Kidney glomerular epithelial cell (primary cell): ENCODE data around the gene HS2ST1.

Experiments
- DNase-seq: peaks from one replicate; lab custom pipeline; 2025; lab: John Stamatoyannopoulos, UW

Gene HS2ST1

DNA sequence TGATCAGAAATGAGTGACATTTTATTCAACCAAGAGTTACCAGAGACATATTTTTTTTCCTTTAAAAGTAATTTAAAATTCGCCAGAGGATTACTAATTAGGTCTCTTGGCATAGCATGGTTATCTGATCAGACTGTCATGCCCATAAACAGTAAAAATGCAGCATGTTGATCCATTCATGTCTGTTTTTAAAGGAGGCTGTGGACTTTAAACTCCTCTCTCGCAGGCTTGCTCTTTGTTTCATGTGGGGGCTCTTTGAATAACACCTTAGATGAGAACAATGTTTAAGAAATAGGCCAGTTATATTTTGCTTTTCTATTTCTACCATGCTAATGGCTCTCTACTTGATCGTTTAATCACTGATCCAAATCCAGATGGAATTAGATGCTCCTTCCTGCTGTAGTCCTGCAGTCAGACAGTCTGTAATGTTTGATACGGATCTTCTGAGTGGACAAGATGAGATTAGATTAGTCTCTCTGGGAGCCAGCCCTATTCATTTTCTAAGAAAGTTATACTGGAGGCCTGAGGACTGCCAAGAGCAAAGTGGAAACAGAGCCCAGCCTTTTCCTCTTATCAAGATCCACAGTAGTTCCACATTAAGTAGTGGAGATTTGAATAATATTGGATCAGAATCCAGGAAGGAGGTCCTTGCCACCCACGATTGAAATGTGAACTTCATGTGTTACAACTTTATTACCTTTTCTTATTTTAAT, 197.4 kb downstream of the HS2ST1 start:
- no peak for DNase-seq

DNA sequence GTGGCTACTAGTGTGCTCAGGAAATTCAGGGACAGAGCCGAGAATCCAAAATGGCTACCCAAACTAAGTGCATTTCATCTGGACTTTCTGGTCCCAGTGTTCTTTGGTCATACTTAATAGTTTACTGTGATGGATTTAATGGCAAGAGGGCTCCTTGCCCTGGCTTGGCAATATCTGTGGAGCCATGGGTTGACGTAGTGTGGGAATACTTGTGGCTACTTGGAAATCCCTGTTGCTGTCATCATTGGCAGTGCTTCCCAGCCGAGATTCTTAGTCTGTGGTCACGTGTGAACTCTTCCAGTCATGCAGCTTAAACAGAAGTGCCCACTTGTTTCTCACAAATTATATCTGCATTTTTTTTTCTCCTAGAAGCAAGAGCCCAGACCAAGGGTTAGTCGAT, 198.9 kb downstream of the HS2ST1 start:
- no peak for DNase-seq

DNA sequence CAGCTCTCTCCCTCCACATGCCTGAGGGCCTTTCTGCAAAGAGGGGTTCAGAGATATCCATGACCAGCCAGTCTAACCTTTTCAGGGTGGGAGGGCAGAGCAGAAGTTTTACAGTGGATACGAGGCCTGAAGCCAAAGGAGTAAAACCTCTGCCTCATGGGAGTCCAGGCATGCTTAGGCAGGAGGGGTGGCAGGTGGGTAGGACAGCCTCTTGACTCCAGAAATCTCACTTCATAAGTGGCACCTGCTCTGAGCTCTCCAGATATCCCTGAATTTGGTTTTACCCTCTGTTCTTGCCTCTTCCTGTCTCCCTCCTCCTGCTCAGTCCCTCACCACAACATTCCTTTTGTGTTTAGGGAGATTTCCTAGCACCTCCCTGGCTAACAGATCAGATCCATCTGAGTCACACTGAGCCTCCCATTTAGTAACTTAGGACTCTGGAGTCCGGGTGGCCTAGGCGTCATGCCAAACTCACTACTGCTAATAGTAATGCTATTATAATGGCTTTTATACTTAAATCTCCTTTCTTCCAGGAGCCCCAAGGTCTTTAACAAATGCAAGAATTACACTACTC, 201.0 kb downstream of the HS2ST1 start:
- DNase-seq, result no peak

DNA sequence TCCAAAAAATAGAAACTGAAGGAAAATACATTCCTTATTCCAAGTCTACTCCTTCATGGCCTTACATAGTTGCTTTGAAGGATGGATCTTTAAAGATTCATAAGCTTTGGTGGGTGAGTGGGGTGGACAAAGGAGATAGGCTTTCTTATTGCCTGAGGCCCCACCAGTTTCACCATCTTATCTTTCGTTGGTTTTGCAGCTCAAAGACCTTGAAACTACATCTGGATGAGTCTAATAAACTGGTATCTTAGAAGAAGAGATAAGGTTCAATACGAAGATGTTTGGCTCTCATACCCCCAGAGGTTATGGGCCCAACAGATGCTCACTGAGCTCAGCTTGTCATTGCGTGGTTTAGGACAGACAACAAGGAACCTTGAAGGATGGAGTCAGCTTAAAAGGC, 201.5 kb downstream of the HS2ST1 start:
- no peak for DNase-seq

DNA sequence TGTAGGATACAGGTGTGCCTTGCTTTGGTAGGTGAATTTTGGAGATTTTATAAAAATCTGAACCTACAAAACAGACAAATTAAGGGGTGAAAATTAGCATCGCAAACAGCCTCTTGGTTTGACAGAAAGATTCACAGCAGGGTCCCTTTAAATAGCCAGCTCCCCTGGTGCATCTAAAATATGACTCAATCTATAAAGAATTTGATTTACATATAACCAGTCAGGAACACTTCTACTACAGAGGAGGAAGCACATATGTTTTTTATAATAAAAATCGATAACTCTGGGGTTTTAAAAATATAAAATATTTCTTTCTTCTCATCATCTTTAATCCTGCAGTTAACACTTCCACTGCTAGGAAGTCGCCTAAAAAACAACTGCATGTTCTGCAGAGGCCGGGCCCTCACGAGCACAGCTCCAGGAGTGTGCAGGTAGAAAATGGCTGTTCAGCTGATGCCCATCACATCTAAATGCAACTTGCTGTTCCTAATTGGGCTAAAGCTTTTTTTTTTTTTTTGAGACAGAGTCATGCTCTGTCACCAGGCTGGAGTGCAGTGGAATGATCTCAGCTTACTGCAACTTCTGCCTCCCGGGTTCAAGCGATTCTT, 203.4 kb downstream of the HS2ST1 start:
- DNase-seq, result no peak

DNA sequence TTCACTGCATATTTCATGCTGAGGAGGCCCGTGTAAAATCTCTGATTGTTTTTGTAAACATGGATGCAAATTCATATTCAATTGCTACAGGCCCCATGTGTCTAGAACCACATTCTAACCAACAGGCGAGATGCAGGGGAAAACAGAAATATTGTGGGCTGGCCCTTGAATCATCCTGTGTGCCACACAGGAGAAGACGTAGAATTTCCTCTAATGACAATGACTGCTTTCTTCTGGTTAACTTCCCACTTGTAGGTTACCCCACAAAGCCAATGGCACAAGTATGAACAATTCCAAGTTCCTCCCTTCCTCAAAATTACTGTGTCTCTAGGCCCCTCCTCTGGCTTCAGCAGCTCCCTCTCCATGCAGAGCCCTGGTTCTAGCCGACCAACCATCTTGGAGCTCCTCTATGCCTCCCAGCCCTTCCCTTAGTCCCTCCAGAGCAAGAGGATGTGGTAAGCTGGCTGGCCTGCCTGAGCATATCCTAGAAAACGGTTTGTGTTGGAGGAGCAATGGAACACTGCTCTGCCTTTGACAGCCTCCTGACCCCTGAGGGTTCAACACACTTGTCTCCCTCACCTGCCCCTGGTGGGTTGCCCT, 205.2 kb downstream of the HS2ST1 start:
- DNase-seq, result no peak

DNA sequence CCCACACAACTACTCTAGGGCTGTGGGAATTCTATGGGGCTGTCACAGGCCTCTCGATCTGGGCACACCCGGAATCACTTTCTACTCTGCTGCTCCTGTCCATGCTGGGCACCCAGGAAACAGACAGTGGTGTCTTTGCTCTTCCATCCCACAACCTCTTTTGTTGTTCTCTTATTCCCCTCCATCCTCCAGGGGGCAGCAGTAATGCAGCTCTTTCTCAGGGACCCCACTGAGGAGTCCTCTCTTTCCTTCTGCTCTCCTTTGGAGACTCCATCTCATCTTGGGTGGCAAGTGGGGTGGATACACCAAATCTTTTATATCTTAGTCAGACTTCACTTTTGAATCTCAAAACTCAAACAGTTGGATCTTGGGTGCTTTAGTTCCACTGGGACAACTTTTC, 206.3 kb downstream of the HS2ST1 start:
- DNase-seq, result no peak

DNA sequence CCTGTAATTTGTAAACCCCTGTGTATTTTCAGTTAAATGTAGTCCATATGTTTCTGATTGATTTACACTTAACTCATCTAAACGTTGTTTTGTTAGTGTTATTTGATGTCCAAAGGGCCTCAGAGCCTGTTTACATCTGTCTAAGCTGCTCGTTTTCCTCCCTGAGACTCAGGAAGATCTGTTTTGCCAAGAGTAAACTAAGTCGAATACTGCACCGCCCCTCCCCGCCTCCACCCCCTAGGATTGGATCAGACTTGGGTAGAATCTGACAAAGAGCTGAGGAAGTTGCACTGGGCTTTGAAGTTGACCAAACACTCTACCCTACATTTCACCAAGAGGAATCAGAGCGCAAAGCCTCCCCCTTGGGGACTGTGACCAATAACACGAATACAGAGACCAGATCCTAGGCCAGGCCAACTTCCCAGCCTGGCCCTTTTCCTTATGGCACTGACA, 207.3 kb downstream of the HS2ST1 start:
- DNase-seq, result no peak

DNA sequence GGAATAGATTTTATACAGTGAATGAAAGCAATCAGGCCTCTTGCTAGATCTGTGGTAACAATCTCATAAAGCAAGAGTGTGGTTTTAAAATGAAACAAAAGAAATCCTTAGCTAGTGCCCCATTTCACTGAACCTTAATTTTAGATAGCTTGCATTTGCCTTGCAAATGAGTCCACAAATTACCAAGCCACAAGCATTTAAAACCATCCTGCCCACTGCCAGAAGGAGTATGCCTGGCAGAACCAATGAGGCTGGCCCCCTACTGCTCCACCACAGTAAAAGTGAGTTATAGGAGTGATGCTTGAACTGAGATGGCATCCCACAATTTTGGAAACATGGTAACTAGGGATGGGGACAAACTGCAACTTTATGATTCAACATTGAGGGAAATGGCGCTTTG, 207.8 kb downstream of the HS2ST1 start:
- no peak for DNase-seq

DNA sequence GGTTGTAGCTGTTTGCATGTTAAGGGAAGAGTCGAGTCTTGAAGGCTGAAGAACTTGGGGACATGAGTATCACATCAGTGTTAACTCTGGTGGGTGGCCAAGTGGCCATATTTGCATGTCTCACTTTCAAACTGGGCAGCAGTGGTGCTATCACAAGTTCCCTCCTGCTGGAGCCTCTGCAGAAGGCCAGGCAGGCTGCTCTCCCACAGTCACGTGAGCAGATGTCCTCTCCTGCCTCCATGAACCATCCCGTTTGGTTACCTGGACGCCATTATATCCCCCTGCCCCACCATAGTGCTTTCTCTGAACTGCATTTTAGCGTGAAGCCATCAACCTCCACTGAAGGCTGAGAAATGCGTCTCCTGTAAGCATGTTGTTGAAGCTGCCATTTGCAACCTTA, 209.2 kb downstream of the HS2ST1 start:
- DNase-seq, result no peak

DNA sequence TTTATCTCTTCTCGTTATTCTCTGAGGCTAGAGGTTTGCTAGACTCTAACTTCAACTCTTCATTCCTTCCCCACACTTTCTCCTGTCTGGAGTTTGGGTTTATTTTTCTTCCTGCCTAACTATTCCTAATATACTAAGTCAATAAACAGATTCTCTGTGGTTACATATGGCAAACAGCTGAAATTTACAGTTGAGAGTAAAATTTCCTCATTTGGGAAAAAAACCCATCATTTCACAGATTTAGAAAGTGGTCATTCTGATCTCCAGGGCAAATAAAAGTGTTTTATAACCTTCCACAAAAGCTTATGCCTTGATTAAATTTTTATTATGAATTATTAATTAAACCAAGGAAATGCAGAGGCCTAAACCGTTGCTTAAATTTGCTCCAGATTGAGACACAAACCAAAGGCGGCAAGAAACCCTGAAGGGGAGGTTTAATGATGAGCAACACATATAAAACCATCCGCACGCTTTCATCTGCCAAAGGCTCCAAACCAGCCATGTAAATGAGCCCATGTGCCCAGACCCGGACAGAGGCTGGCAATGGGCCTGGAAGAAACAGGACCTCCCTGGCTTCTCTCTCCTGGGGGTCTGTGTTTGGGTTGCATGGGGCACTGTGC, 212.6 kb downstream of the HS2ST1 start:
- no peak for DNase-seq

DNA sequence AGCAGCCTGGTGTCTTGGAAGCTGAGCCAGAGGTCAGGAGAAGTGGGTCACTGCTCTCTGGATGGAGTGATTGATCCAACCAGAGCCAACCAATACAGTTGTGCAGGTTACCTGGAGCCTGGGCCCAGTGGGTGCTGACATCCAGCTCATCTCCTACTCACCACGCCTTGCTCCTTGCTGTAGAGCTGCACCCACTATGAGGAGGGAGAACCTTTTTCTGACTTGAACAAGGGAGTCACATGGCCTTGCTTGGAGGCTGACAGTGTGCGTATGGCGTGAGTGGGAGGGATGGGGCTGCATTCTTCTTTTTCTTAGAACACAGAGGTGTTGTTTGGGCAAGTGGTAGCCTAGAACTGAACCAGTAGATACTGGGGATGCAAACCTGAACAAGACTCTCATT, 213.1 kb downstream of the HS2ST1 start:
- no peak for DNase-seq

DNA sequence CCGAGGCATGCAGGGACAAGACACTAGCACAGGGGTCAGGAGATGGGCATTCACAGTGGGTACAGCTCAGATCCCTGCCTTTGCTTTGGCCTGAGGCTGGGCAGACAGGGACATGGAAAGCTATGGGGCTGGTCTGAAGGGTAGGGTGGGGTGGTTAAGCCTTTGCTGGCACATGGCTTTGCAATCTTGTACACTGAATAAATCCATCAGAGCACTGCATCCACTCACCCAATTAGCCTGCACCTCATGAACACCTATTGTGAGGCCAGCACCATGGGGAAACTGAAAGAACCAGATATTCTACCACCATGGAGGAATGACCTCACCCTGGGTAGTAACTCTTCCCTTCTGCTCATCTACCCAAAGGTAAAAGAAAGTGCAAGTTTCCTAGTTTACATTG, 214.6 kb downstream of the HS2ST1 start:
- DNase-seq, result no peak

DNA sequence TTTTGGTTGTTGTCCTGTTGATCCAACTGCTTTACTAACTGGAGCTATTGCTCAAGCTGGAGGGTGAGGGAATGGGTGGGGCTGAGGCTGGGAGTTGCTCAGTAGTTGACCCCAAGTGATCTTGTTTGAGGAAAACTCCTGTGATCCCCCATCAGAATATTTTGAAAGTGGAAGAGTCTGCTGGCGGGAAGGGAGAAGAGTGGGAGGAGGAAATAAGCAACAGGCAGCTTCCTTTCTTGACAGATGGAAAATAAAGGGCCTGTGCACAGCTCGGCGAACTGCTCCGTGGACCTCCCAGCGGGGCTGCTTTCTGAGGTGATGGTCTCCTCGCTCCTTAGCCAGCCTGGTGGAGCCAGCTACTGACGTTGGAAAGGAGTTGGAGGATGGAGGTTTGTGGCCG, 215.2 kb downstream of the HS2ST1 start:
- DNase-seq, result no peak

DNA sequence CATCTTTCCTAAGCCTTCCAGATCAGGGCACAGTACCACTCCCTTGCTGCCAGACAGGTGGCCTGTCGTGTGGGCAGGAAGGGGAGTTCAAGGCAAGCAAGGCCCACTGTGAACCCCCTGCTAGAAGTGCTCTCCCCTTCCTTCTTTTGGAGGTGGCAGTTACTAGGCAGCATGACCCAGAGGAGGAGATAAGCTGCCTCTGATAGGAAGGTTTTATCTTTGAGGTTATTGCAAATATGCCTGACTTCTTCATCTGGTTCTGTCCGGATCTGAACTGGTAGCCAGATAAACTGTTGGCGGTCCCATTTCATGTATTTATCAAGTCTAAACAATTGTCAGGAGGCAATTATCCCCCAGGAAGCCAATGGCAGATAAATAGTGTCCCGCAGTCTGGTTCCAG, 216.0 kb downstream of the HS2ST1 start:
- no peak for DNase-seq

DNA sequence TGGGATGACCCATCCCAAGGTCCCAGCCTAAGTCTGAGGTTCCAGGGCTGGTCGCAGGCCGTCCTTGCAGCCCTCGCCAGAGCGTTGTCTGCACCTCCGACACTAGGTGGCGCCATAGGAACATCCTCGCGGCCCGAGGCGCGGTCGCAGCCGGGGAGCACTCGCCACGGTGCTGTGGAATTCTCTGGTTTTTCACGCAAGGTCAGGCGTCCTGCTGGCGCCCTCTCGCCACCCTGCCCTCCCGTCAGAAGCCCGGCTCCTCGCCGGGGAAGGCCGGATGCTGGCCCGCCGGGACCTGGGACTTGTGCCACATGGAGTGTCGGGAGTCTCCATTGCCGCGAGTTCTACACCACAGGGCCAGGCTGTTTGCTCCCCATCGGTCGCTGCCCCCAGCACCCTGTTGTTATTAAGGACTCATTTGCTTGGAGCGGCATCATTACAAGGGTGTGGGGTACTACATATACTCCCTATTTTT, 217.4 kb downstream of the HS2ST1 start:
- DNase-seq, result peak; percentile 64

DNA sequence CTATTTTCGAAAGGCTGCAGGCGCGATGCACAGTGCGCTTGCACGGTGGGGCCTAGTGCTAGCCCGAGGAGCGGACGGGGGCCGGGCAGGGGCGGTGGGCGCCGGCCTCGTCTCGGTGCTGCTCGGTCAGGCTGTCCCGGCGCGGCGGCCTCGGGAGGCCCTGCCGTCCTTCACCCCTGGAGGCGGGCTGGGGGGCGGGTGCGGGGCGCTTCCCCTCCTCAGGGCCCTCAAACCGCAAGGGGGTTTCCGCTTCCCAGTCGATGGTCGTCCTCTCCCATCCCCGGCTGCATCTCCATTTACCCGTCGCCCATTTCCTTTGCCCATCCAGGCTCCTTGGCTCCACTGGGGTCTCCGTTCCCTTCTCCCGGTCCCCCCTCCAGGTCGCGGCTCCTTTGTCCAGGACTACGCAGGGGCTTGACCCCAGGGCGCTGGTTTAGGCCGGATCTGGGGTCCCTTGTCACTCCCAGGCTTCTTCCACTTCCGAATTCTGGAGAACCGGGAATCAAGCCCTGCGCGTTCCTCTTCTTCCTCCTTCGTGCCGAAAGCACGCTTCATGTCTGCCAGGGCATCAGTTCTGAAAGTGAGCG, 217.9 kb downstream of the HS2ST1 start:
- DNase-seq, result no peak

DNA sequence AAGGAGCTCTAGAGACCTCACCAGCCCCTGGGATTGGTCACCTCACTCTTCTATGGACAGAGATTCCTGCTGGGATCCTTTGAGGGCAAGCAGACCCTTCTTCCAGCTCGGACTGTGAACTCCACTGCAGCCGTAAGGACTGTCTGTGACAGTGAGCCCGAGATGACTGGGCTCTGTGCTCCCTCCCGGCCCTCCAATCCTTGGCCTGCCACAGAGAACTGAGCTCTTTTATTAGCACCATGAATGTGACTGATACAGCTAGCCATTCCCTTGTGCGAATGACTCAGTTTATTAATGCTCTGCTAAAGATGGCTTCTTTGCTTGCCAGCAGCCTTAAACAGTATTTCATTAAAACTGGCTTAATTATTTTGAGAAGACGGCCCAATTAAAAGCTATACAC, 219.6 kb downstream of the HS2ST1 start:
- DNase-seq, result no peak

DNA sequence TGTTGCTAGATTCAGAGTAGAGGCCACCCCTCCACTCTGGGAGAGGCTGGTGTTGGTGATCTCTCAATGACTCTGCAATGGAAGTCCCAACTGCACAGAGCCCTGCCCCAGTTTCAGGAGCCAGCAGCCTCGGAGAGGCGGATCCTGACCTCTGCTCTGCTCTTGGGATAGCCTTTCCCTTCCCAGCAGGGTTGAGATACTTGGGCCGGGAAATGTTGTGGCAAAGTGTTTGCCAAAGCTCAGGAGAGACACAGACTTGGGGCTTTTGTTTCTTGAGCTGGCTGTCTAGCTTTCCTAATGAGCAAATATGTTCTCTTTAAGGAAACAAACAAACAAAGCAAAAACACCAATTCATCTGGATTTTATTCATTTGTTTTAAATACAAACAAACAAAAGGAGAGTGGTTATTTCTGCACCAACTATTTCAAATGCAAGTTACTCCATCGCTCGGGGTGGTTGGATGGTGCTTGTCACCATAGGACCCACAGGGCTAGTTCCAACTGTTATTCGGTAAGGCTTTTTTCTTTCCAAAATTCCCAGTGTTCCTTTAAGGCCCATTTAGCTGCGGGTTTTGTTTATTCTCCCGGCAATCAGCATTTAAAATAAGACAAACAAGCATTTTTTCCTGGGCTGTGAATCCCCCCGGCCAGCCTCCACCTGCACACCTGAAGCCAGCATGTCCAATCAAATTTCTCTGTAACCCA, 220.3 kb downstream of the HS2ST1 start:
- DNase-seq, result no peak

DNA sequence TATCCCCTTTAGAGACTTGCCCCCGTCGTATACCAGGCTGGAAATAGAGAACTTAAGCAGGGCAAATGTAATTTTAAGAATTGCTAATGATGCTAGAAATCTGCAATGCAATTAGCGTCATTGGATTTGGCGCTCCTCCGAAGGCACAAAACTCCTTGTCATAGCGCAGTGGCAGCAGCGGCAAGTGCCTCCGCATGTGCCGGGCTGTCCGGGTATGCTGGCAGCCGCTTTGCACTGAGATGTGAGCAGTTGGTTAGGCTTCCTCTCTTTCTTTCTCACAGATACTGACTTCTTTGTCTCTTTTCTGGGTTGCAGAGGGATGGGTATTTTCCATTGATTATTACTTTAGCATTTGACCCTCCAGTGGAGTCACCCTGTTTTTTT, 220.9 kb downstream of the HS2ST1 start:
- no peak for DNase-seq

DNA sequence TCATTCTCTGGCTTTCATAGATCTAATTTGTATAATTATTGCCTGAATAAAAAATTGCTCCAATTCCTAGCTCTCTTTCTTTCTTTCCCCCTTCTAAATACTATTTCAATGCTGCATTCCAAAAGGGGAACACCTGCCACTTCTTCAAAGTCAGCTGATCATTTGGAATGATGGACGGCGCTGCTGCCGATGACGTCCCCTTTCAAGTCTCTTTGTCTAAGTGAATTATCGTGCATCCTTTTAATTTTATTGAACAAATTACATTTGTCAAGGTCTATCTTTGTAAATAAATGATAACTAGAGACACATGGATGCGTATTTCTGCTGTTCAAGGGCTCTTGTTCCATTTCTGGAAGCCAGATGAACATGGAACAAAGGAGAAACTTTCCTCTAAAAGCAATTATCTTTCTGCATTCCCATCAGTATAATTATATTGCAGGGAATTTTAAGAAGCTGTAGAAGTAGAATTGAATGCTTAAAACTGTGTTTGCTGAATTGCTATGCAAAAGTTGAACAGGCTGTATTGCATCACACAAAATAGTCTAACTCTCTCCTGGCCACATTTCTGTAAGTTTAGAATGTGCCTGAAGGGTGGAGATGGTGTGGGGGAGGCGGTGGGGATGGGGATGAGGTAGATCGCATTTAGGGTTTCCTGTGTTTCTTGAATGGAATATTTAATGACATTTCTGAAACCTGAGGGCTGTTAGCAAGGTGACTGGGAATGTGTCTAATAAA, 222.3 kb downstream of the HS2ST1 start:
- DNase-seq, result no peak
